ENCODE measurements around the gene GABARAP.

GABARAP gene

GRCh38 chr17:7228920-7229319, 13.3 kb downstream of the GABARAP start:
- no peak overlapping the region for H3K4me3 ChIP-seq (ENCODE audit: low read depth, low read length)
- H3K27me3 ChIP-seq (replicated peaks): no peaks in the 10 kb centered on the region
- no peak for DNase-seq
- TF ChIP-seq CTCF (IDR thresholded peaks at IDR 0.05; ENCODE audit: low read depth, low read length, missing control alignments): no peak
- peaks cover 43% of the 10 kb centered on the region for H3K36me3 ChIP-seq (replicated peaks)
- H3K27ac ChIP-seq: no peak overlapping the region
- in situ Hi-C loops (cut with HindIII; ENCODE audit: low pct_ligation_motif_present, low sequenced_read_pairs): no loop called here

GRCh38 chr17:7226721-7227710, 15.2 kb downstream of the GABARAP start:
- Histone ChIP-seq H3K27me3 (replicated peaks) (no peaks in the 10 kb centered on the region), H3K4me3 (ENCODE audit: low read depth, low read length) (no peak overlapping the region), H3K27ac (no peak overlapping the region), H3K36me3 (replicated peaks) (peaks cover 62% of the 10 kb centered on the region)
- in situ Hi-C loops (cut with HindIII; ENCODE audit: low pct_ligation_motif_present, low sequenced_read_pairs): no loop called here
- no peak for DNase-seq
- no peak for TF ChIP-seq CTCF (IDR thresholded peaks at IDR 0.05; ENCODE audit: low read depth, low read length, missing control alignments)

- Histone ChIP-seq H3K27ac (no peak overlapping the region), H3K36me3 (replicated peaks) (peaks cover 69% of the 10 kb centered on the region), H3K27me3 (replicated peaks) (no peaks in the 10 kb centered on the region), H3K4me3 (ENCODE audit: low read depth, low read length) (no peak overlapping the region)
- DNase-seq: no peak
- in situ Hi-C loops (cut with HindIII; ENCODE audit: low pct_ligation_motif_present, low sequenced_read_pairs): no loop called here
- no peak for TF ChIP-seq CTCF (IDR thresholded peaks at IDR 0.05; ENCODE audit: low read depth, low read length, missing control alignments)
These were observed 16.4 kb downstream of the GABARAP start for GRCh38 chr17:7225711-7226331.

GRCh38 chr17:7224661-7225111, 17.6 kb downstream of the GABARAP start:
- TF ChIP-seq CTCF (IDR thresholded peaks at IDR 0.05; ENCODE audit: low read depth, low read length, missing control alignments): no peak
- H3K27ac ChIP-seq: no peak overlapping the region
- in situ Hi-C loops (cut with HindIII; ENCODE audit: low pct_ligation_motif_present, low sequenced_read_pairs): no loop called here
- H3K4me3 ChIP-seq (ENCODE audit: low read depth, low read length): no peak overlapping the region
- no peaks in the 10 kb centered on the region for H3K27me3 ChIP-seq (replicated peaks)
- DNase-seq: no peak
- peaks cover 65% of the 10 kb centered on the region for H3K36me3 ChIP-seq (replicated peaks)

GRCh38 chr17:7224110-7224509, 18.1 kb downstream of the GABARAP start:
- in situ Hi-C loops (cut with HindIII; ENCODE audit: low pct_ligation_motif_present, low sequenced_read_pairs): no loop called here
- Histone ChIP-seq H3K27me3 (replicated peaks) (no peaks in the 10 kb centered on the region), H3K4me3 (ENCODE audit: low read depth, low read length) (no peak overlapping the region), H3K36me3 (replicated peaks) (peaks cover 59% of the 10 kb centered on the region), H3K27ac (no peak overlapping the region)
- no peak for TF ChIP-seq CTCF (IDR thresholded peaks at IDR 0.05; ENCODE audit: low read depth, low read length, missing control alignments)
- DNase-seq: no peak

Data from brain microvascular endothelial cell (primary cell).